ENCODE results near the gene DTWD1. TPM values are rescaled to one million over a fixed set of nuclear protein-coding genes. Genes with fewer than 3 reads are reported as not detected.

DTWD1 gene
- total RNA-seq, 2 donors from 2014 or later = 39.6 to 40.4 TPM

- WGBS, 2 experiments (ENCODE audit: insufficient coverage in 1 of 2, insufficient read length in 1 of 2) = 88 to 100% methylated on average over 1 of the region's 1 CpG
Measured at GRCh38 chr15:49627407-49627877, 6.6 kb downstream of the DTWD1 start.

GRCh38 chr15:49628379-49628778, 7.5 kb downstream of the DTWD1 start:
- H3K27ac Mint-ChIP-seq = no peak overlapping the region
- no peaks in the 10 kb centered on the region for H3K4me1 Mint-ChIP-seq
- DNase-seq = no peak
- no peak overlapping the region for H3K4me3 Mint-ChIP-seq
- Histone ChIP-seq H3K27ac (ENCODE audit: low read depth, low read length) (no peak overlapping the region), H3K9ac (ENCODE audit: extremely low read depth, low read length, poor library complexity, severe bottlenecking) (no peak overlapping the region), H3K4me1 (ENCODE audit: control insufficient read depth, insufficient read depth, low read length) (no peaks in the 10 kb centered on the region), H3K36me3 (ENCODE audit: control insufficient read depth, insufficient read depth, low read length) (peaks cover 61% of the 10 kb centered on the region), H3K9me3 (ENCODE audit: control insufficient read depth, low read length) (peaks cover 28% of the 10 kb centered on the region), H3K4me3 (ENCODE audit: low read length) (no peak overlapping the region), H3K27me3 (ENCODE audit: control insufficient read depth, insufficient read depth, low read length, poor library complexity, severe bottlenecking) (no peaks in the 10 kb centered on the region)
- TF ChIP-seq CTCF (conservative IDR thresholded peaks at IDR 0.05) = no peak
- 95 to 100% methylated on average over 1 to 2 of the region's 2 CpGs for WGBS, 2 experiments (ENCODE audit: insufficient coverage in 1 of 2, insufficient read length in 1 of 2)
- no peaks in the 10 kb centered on the region for H3K27me3 Mint-ChIP-seq (ENCODE audit: insufficient read depth)
- H3K36me3 Mint-ChIP-seq (ENCODE audit: low read depth) = peaks cover 50% of the 10 kb centered on the region
- H3K9me3 Mint-ChIP-seq = peaks cover 18% of the 10 kb centered on the region

More at GRCh38 chr15:49627407-49627877, 6.6 kb downstream of the DTWD1 start:
- Mint-ChIP-seq H3K4me1 (peaks cover 4% of the 10 kb centered on the region), H3K9me3 (peaks cover 19% of the 10 kb centered on the region), H3K27me3 (ENCODE audit: insufficient read depth) (no peaks in the 10 kb centered on the region), H3K36me3 (ENCODE audit: low read depth) (peaks cover 57% of the 10 kb centered on the region), H3K4me3 (no peak overlapping the region), H3K27ac (no peak overlapping the region)
- peaks cover 60% of the 10 kb centered on the region for H3K36me3 ChIP-seq (ENCODE audit: control insufficient read depth, insufficient read depth, low read length)
- H3K9me3 ChIP-seq (ENCODE audit: control insufficient read depth, low read length) = peaks cover 32% of the 10 kb centered on the region
- H3K4me1 ChIP-seq (ENCODE audit: control insufficient read depth, insufficient read depth, low read length) = no peaks in the 10 kb centered on the region
- H3K27ac ChIP-seq (ENCODE audit: low read depth, low read length) = no peak overlapping the region
- no peak overlapping the region for H3K9ac ChIP-seq (ENCODE audit: extremely low read depth, low read length, poor library complexity, severe bottlenecking)
- H3K27me3 ChIP-seq (ENCODE audit: control insufficient read depth, insufficient read depth, low read length, poor library complexity, severe bottlenecking) = no peaks in the 10 kb centered on the region
- DNase-seq = no peak
- TF ChIP-seq CTCF (conservative IDR thresholded peaks at IDR 0.05) = no peak
- H3K4me3 ChIP-seq (ENCODE audit: low read length) = no peak overlapping the region

- Histone ChIP-seq H3K4me1 (ENCODE audit: control insufficient read depth, insufficient read depth, low read length) (no peaks in the 10 kb centered on the region), H3K4me3 (ENCODE audit: low read length) (no peak overlapping the region), H3K27ac (ENCODE audit: low read depth, low read length) (no peak overlapping the region), H3K9ac (ENCODE audit: extremely low read depth, low read length, poor library complexity, severe bottlenecking) (no peak overlapping the region), H3K36me3 (ENCODE audit: control insufficient read depth, insufficient read depth, low read length) (peaks cover 33% of the 10 kb centered on the region), H3K9me3 (ENCODE audit: control insufficient read depth, low read length) (no peaks in the 10 kb centered on the region), H3K27me3 (ENCODE audit: control insufficient read depth, insufficient read depth, low read length, poor library complexity, severe bottlenecking) (no peaks in the 10 kb centered on the region)
- Mint-ChIP-seq H3K4me1 (no peaks in the 10 kb centered on the region), H3K4me3 (no peak overlapping the region), H3K27me3 (ENCODE audit: insufficient read depth) (no peaks in the 10 kb centered on the region), H3K36me3 (ENCODE audit: low read depth) (peaks cover 35% of the 10 kb centered on the region), H3K9me3 (no peaks in the 10 kb centered on the region), H3K27ac (no peak overlapping the region)
- DNase-seq = no peak
- TF ChIP-seq CTCF (conservative IDR thresholded peaks at IDR 0.05) = no peak
- 92% methylated on average over 4 of the region's 4 CpGs for WGBS, 2 experiments (ENCODE audit: insufficient coverage in 1 of 2, insufficient read length in 1 of 2)
Measured at GRCh38 chr15:49637857-49638256, 17.0 kb downstream of the DTWD1 start.

Data from endodermal cell (in vitro differentiated cells).